ENCODE results near the gene URAD. TPM values are rescaled to one million over a fixed set of nuclear protein-coding genes. Genes with fewer than 3 reads are reported as not detected.
A peak's percentile ranks its signal among the peaks of the same experiment; 100 is the strongest.
"Not testable (repeated sequence)": the region's sequence is repeated elsewhere in the genome, so short reads cannot be mapped to it uniquely, and the experiment has no call there.

Gene URAD
- total and polyA plus RNA-seq, 5 donors, result not detected

DNA sequence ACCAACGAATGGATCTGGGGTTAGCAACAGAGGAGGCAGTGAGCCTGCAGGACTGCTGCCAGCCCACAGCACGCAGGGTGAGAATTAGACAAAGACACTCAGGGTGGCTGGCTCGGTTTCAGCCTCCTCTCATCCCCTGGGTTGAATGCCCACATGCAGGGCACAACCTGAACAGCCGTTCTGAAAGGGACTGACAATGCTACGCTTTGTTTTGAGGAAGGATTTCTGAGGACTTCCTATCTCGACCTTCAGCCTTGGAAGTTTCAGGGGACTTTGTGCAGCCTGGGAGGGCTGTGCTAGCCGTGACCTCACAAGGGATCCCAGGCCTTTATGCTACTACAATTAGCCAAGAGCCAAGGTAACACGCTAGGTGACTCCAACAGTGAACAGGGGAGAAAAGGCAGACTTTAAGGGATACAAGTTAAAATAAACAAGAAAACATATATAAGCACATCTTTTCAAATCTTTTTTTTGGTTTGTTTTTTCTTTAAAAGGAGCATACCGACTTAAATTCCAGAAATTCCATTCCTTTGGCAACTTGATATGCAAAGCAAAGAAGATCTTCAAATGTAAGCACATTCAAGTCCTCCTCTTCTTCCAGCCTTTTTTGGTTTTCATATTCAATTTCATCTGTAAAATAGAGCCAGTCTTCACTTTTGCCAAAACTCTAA lies 34.5 kb upstream of the URAD start:
- no peak overlapping the region for H3K4me3 ChIP-seq (ENCODE audit: low read length)
- DNase-seq (peak in 1 of 3 donors; percentile 70), ATAC-seq (peak; percentile 31 to 50)
- H3K9me3 ChIP-seq (ENCODE audit: control insufficient read depth, low read length), result no peaks in the 10 kb centered on the region
- no peak overlapping the region for H3K27ac ChIP-seq (ENCODE audit: low read length)
- no peaks in the 10 kb centered on the region for H3K4me1 ChIP-seq (ENCODE audit: control insufficient read depth, insufficient read depth, low read length)
- H3K27me3 ChIP-seq (ENCODE audit: control insufficient read depth, insufficient read depth), result no peaks in the 10 kb centered on the region
- WGBS, result 44% methylated on average over 9 of the region's 9 CpGs
- intact Hi-C loops (cut with DNase I), result no loop called here

- Histone ChIP-seq H3K4me3 (ENCODE audit: low read length) (no peak overlapping the region), H3K27ac (ENCODE audit: low read length) (no peak overlapping the region), H3K27me3 (ENCODE audit: control insufficient read depth, insufficient read depth) (no peaks in the 10 kb centered on the region), H3K9me3 (ENCODE audit: control insufficient read depth, low read length) (no peaks in the 10 kb centered on the region), H3K4me1 (ENCODE audit: control insufficient read depth, insufficient read depth, low read length) (no peaks in the 10 kb centered on the region)
- 47% methylated on average over 3 of the region's 3 CpGs for WGBS
- intact Hi-C loops (cut with DNase I), result no loop called here
- DNase-seq (no peak), ATAC-seq (no peak)
Observed at GRCh38 chr13:28014301-28014700, 25.8 kb upstream of the URAD start.

DNA sequence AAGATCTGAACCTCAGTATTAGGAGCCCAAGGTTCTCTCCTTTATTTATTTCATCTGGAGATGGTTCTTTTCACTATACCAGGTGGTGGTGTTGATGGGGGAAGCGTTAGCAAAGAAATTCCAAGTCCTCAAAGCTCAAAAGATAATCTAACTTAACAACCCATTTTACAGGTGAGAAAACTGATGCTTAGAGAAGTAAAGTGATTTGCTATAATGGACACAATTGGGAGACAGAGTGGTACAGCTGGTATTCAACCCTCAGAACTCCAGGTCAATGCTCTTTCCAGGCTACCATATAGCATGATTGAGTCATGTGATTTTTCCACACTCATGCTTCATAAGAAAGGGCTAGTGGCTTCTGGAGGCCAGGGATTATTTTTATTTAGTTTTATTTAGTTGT lies 25.0 kb upstream of the URAD start:
- Histone ChIP-seq H3K27ac (ENCODE audit: low read length) (no peak overlapping the region), H3K27me3 (ENCODE audit: control insufficient read depth, insufficient read depth) (no peaks in the 10 kb centered on the region)

GRCh38 chr13:28012896-28013295 lies 24.4 kb upstream of the URAD start:
- H3K4me3 ChIP-seq (ENCODE audit: low read length), result no peak overlapping the region
- no peak for DNase-seq
- H3K27me3 ChIP-seq (ENCODE audit: control insufficient read depth, insufficient read depth), result no peaks in the 10 kb centered on the region

More for the DNA sequence above, 25.0 kb upstream of the URAD start:
- ATAC-seq (no peak), DNase-seq (no peak)
- Histone ChIP-seq H3K4me3 (ENCODE audit: low read length) (no peak overlapping the region), H3K9me3 (ENCODE audit: control insufficient read depth, low read length) (no peaks in the 10 kb centered on the region), H3K4me1 (ENCODE audit: control insufficient read depth, insufficient read depth, low read length) (no peaks in the 10 kb centered on the region)
- 82% methylated on average over 1 of the region's 1 CpG for WGBS
- intact Hi-C loops (cut with DNase I), result no loop called here

GRCh38 chr13:28012383-28012782 lies 23.9 kb upstream of the URAD start:
- no peaks in the 10 kb centered on the region for H3K27me3 ChIP-seq (ENCODE audit: control insufficient read depth, insufficient read depth)
- ATAC-seq, result no peak
- no peaks in the 10 kb centered on the region for H3K4me1 ChIP-seq (ENCODE audit: control insufficient read depth, insufficient read depth, low read length)
- no peak overlapping the region for H3K27ac ChIP-seq (ENCODE audit: low read length)
- no peaks in the 10 kb centered on the region for H3K9me3 ChIP-seq (ENCODE audit: control insufficient read depth, low read length)
- intact Hi-C loops (cut with DNase I), result no loop called here
- 87% methylated on average over 4 of the region's 4 CpGs for WGBS
- no peak overlapping the region for H3K4me3 ChIP-seq (ENCODE audit: low read length)
- no peak for DNase-seq

More at GRCh38 chr13:28012896-28013295, 24.4 kb upstream of the URAD start:
- no peak for ATAC-seq
- Histone ChIP-seq H3K27ac (ENCODE audit: low read length) (no peak overlapping the region), H3K9me3 (ENCODE audit: control insufficient read depth, low read length) (no peaks in the 10 kb centered on the region), H3K4me1 (ENCODE audit: control insufficient read depth, insufficient read depth, low read length) (no peaks in the 10 kb centered on the region)
- intact Hi-C loops (cut with DNase I), result no loop called here

- H3K4me3 ChIP-seq (ENCODE audit: low read length), result no peak overlapping the region
- H3K27me3 ChIP-seq (ENCODE audit: control insufficient read depth, insufficient read depth), result no peaks in the 10 kb centered on the region
- H3K27ac ChIP-seq (ENCODE audit: low read length), result no peak overlapping the region
- H3K4me1 ChIP-seq (ENCODE audit: control insufficient read depth, insufficient read depth, low read length), result no peaks in the 10 kb centered on the region
- WGBS, result 73% methylated on average over 5 of the region's 5 CpGs
- intact Hi-C loops (cut with DNase I), result no loop called here
- no peaks in the 10 kb centered on the region for H3K9me3 ChIP-seq (ENCODE audit: control insufficient read depth, low read length)
- no peak for DNase-seq
- no peak for ATAC-seq
Observed at GRCh38 chr13:28010046-28010445, 21.6 kb upstream of the URAD start.

GRCh38 chr13:28005016-28005415 lies 16.5 kb upstream of the URAD start:
- DNase-seq; H3K9me3 ChIP-seq (ENCODE audit: control insufficient read depth, low read length); H3K27me3 ChIP-seq (ENCODE audit: control insufficient read depth, insufficient read depth); ATAC-seq; H3K4me1 ChIP-seq (ENCODE audit: control insufficient read depth, insufficient read depth, low read length); H3K4me3 ChIP-seq (ENCODE audit: low read length); intact Hi-C loops (cut with DNase I); H3K27ac ChIP-seq (ENCODE audit: low read length): not testable (repeated sequence)
- 95% methylated on average over 13 of the region's 13 CpGs for WGBS

DNA sequence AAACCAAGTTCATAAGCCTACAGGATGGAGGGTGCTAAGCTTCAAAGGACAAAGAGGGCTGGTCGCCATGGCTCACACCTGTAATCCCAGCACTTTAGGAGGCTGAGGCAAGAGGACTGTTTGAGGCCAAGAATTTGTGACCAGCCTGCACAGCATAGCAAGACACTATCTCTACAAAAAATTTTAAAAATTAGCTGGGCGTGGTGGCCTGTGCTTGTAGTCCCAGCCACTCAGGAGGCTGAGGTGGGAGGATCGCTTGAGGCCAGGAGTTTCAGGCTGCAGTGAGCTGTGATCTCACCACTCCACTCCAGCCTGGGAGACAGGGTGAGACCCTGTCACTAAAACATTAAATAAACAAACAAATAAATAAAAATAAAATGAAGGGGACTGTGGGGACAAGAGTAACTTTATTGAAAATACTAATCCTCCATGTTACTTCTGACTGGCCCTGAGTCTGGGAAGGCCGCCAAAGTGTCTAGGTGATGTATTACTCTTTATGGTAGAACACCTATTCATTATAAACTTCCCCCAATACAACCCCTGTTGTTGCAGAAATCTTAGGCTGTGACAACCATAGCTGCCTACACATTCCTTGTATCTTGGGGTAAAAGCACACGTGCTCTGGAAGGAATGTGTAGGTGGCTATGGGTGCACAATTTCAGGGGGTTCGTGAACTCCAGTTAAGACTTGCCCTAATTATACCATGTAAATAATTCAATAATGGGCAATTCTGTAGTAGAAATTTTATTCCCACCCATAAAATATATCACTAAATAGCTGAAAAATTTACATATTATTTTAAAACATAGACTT lies 14.6 kb upstream of the URAD start:
- Histone ChIP-seq H3K4me3 (ENCODE audit: low read length) (no peak overlapping the region), H3K4me1 (ENCODE audit: control insufficient read depth, insufficient read depth, low read length) (no peaks in the 10 kb centered on the region), H3K27ac (ENCODE audit: low read length) (no peak overlapping the region), H3K27me3 (ENCODE audit: control insufficient read depth, insufficient read depth) (no peaks in the 10 kb centered on the region), H3K9me3 (ENCODE audit: control insufficient read depth, low read length) (no peaks in the 10 kb centered on the region)
- 86% methylated on average over 6 of the region's 6 CpGs for WGBS
- intact Hi-C loops (cut with DNase I), result no loop called here
- no peak for ATAC-seq
- no peak for DNase-seq

GRCh38 chr13:28001837-28002473 lies 13.5 kb upstream of the URAD start:
- peak in 1 of 2 donors; percentile 38 for ATAC-seq
- peak in 1 of 3 donors; percentile 49 for DNase-seq
- H3K27me3 ChIP-seq (ENCODE audit: control insufficient read depth, insufficient read depth), result no peaks in the 10 kb centered on the region
- no peak overlapping the region for H3K4me3 ChIP-seq (ENCODE audit: low read length)
- WGBS, result 82% methylated on average over 20 of the region's 20 CpGs
- H3K27ac ChIP-seq (ENCODE audit: low read length), result no peak overlapping the region
- intact Hi-C loops (cut with DNase I), result no loop called here
- no peaks in the 10 kb centered on the region for H3K9me3 ChIP-seq (ENCODE audit: control insufficient read depth, low read length)
- no peaks in the 10 kb centered on the region for H3K4me1 ChIP-seq (ENCODE audit: control insufficient read depth, insufficient read depth, low read length)

DNA sequence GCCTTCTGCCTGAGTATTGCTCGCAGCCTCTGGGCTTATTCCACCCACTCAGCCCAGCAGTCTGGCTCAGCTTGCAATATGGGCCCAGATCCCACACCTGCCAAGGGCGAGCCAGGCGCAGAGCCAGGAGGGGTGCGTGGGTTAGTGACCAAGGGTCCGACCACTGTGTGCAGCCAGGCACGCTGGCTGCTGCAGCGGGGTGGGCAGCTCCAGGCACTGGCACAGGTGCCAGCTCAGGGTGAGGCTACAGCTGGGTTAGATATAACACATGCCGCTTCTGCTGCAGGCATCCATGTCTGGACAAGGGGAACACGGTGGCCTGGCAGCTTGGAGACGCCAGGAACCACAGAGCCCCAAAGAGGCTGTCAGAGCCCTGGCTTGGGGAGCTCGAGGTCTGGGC lies 12.6 kb upstream of the URAD start:
- no peak overlapping the region for H3K4me3 ChIP-seq (ENCODE audit: low read length)
- no peaks in the 10 kb centered on the region for H3K4me1 ChIP-seq (ENCODE audit: control insufficient read depth, insufficient read depth, low read length)
- intact Hi-C loops (cut with DNase I), result no loop called here
- no peaks in the 10 kb centered on the region for H3K27me3 ChIP-seq (ENCODE audit: control insufficient read depth, insufficient read depth)
- 86% methylated on average over 11 of the region's 11 CpGs for WGBS
- peak in 1 of 2 donors; percentile 20 for ATAC-seq
- DNase-seq, result peak in 1 of 3 donors; percentile 60
- no peak overlapping the region for H3K27ac ChIP-seq (ENCODE audit: low read length)
- H3K9me3 ChIP-seq (ENCODE audit: control insufficient read depth, low read length), result no peaks in the 10 kb centered on the region

- no peak for DNase-seq
- 31% methylated on average over 5 of the region's 5 CpGs for WGBS
- Histone ChIP-seq H3K4me1 (ENCODE audit: control insufficient read depth, insufficient read depth, low read length) (no peaks in the 10 kb centered on the region), H3K27ac (ENCODE audit: low read length) (no peak overlapping the region), H3K9me3 (ENCODE audit: control insufficient read depth, low read length) (no peaks in the 10 kb centered on the region), H3K4me3 (ENCODE audit: low read length) (no peak overlapping the region), H3K27me3 (ENCODE audit: control insufficient read depth, insufficient read depth) (no peaks in the 10 kb centered on the region)
- intact Hi-C loops (cut with DNase I), result no loop called here
- ATAC-seq, result no peak
Observed at GRCh38 chr13:28000567-28000966, 12.1 kb upstream of the URAD start.
